Upper lobe of left lung (tissue), 6 donors: ENCODE measurements around the gene CYP27C1. TPM values are rescaled to one million over a fixed set of nuclear protein-coding genes. Genes with fewer than 3 reads are reported as not detected.

Experiments used
- ATAC-seq, 2 donors: fragments of 200-7000 bp; cut with Tn5 transposase; one replicate each; pipeline ENCODE4 v1.9.1; 2022; ENCODE audit warnings: mild to moderate bottlenecking in 2 of 2, moderate library complexity in 2 of 2; ENCODE audit not compliant: low FRiP score in 2 of 2
- DNase-seq, 2 donors: peaks; one replicate each; pipeline ENCODE4 v3.0.0-alpha.2; 2019 to 2020
- H3K27ac ChIP-seq, 4 donors: fragments of 200-600 bp; sonication (generic); one replicate each; pipeline ENCODE4 v1.5.1; 2016 to 2019
- H3K27me3 ChIP-seq, 4 donors: fragments of 200-600 bp; sonication (generic); one replicate each; pipeline ENCODE4 v1.5.1; 2017 to 2019
- H3K36me3 ChIP-seq, 4 donors: fragments of 200-600 bp; sonication (generic); one replicate each; pipeline ENCODE4 v1.5.1; 2016 to 2019
- H3K4me1 ChIP-seq, 4 donors: fragments of 200-600 bp; sonication (generic); one replicate each; pipeline ENCODE4 v1.5.1; 2018 to 2019
- H3K4me3 ChIP-seq, 4 donors: fragments of 200-600 bp; sonication (generic); one replicate each; pipeline ENCODE4 v1.5.1; 2017 to 2019; ENCODE audit warnings: mild to moderate bottlenecking in 2 of 4, moderate library complexity in 1 of 4
- H3K9me3 ChIP-seq, 4 donors: fragments of 200-600 bp; sonication (generic); one replicate each; pipeline ENCODE4 v1.5.1; 2018 to 2019
- EP300 ChIP-seq, 4 donors: sonication (generic); formaldehyde crosslinking; IDR thresholded peaks; one replicate each; pipeline ENCODE4 v1.5.1; 2017; ENCODE audit warnings: antibody characterized with exemption in 4 of 4, control low read depth in 2 of 4
- POLR2A ChIP-seq, 4 donors: fragments of 450-650 bp; IDR thresholded peaks; one replicate each; pipeline ENCODE4 v1.5.1; 2016 to 2017; ENCODE audit warnings: antibody characterized with exemption in 4 of 4, mild to moderate bottlenecking in 2 of 4
- POLR2AphosphoS5 ChIP-seq, 2 donors: sonication (generic); formaldehyde crosslinking; IDR thresholded peaks; one replicate each; pipeline ENCODE4 v1.5.1; 2017; ENCODE audit warnings: antibody characterized with exemption in 2 of 2
- WGBS, 2 donors: methylation state at CpG; one replicate each; pipeline ENCODE4 v1.1.5; 2017 to 2018; 5-methylcytosine and 5-hydroxymethylcytosine counted together
- total RNA-seq, 6 donors: library from RNA; depleted of rRNA in 4 of 6; stranded (reverse); fragments of >200 nt in 4 of 6; gene quantifications; one replicate each; pipeline versions ENCODE4 v1.1.0 to v1.2.1, GENCODE V29; 2016 to 2021
- TF ChIP-seq, protein P1 (sequence below), 6 experiments: fragments of 450-650 bp in 4 of 6; fragments of 200-600 bp in 2 of 6; sonication (generic) in 2 of 6; IDR thresholded peaks; one replicate each; pipeline ENCODE4 v1.5.1; 2016 to 2019; ENCODE audit warnings: antibody characterized with exemption in 6 of 6
- donor health status: DM: no; HTN: no; CAD: no; lungs with moderate emphysema.
- donor health status: DM: no; HTN: yes; CAD: no; lungs with severe emphysema.

The CYP27C1 gene
- total RNA-seq, 6 donors from 2014 or later = 0.11 to 0.39 (median 0.14) TPM; not detected in 2

GRCh38 chr2:127170021-127170420 lies 50.1 kb downstream of the CYP27C1 start:
- DNase-seq (no peak), ATAC-seq (no peak)
- Histone ChIP-seq H3K27me3 (no peaks in the 10 kb centered on the region), H3K9me3 (no peaks in the 10 kb centered on the region), H3K4me3 (no peak overlapping the region), H3K4me1 (peaks cover 0 to 2% (median 0%) of the 10 kb centered on the region in 4 donors), H3K27ac (no peak overlapping the region), H3K36me3 (no peaks in the 10 kb centered on the region)
- 80 to 97% methylated on average over 3 of the region's 3 CpGs for WGBS, 2 donors
- TF ChIP-seq EP300 (IDR thresholded peaks at IDR 0.05) (no peak), POLR2A (IDR thresholded peaks at IDR 0.05) (no peak), POLR2AphosphoS5 (IDR thresholded peaks at IDR 0.05) (no peak)
- TF ChIP-seq, protein P1, sequence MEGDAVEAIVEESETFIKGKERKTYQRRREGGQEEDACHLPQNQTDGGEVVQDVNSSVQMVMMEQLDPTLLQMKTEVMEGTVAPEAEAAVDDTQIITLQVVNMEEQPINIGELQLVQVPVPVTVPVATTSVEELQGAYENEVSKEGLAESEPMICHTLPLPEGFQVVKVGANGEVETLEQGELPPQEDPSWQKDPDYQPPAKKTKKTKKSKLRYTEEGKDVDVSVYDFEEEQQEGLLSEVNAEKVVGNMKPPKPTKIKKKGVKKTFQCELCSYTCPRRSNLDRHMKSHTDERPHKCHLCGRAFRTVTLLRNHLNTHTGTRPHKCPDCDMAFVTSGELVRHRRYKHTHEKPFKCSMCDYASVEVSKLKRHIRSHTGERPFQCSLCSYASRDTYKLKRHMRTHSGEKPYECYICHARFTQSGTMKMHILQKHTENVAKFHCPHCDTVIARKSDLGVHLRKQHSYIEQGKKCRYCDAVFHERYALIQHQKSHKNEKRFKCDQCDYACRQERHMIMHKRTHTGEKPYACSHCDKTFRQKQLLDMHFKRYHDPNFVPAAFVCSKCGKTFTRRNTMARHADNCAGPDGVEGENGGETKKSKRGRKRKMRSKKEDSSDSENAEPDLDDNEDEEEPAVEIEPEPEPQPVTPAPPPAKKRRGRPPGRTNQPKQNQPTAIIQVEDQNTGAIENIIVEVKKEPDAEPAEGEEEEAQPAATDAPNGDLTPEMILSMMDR (IDR thresholded peaks at IDR 0.05) = no peak

DNA sequence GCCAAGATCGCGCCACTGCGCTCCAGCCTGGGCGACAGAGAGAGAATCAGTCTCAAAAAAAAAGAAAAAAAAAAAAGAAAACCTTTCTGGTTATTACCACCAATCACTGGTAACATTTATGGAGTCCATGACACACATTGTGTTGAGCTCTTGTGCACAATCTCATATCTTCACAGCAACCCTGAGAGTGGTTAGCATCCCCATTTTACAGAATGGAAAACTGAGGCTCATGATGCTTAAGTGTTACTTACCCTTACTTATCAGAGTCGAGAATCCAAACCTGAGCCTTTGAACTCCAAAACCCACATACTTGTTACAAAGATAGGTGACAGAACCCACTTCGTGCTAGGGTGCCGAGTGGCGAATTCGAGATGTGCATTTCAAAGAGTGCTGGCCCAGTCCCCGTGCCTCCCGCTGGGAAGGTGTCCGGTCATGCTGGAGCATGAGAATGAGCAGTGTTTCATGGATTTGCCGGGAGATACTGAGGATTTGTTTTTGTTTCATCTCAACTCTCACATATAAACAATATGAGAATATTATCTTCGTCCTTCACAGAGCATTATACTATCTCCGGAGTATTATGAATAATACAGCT lies 50.9 kb downstream of the CYP27C1 start:
- TF ChIP-seq, protein P1 (IDR thresholded peaks at IDR 0.05) = no peak
- TF ChIP-seq POLR2A (IDR thresholded peaks at IDR 0.05) (no peak), POLR2AphosphoS5 (IDR thresholded peaks at IDR 0.05) (no peak), EP300 (IDR thresholded peaks at IDR 0.05) (no peak)

DNA sequence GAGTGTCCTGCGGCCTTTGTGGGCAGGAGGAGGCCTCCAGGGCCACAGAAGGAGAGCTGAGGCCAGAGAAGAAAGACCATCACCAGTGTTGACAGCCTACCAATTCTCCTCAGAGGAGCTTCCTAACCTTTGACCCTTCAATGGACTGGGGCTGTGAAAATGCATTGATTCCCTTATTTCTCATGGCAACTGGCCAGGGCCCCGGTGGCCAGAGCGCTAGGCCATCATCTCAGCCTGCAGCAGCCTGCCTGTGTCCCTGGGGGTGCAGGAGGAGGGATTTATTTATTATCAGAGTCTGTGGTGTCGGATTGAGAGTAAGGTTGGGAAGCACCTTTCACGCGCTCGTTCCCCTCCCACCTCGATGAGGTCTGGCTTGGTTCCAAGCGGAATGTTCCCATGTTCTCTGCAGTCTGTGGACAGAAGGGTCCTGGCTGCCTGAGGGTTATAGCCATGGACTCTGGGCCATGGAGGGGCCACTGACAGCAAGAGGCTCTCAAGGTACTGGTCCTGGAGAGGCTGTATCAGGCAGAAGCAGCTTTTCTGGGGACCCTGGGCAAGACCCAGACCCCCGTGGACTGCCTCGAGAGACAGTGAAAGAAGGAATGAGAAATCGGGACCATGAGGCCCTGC lies 53.8 kb downstream of the CYP27C1 start:
- H3K27ac ChIP-seq = no peak overlapping the region
- 64 to 81% methylated on average over 11 to 12 of the region's 12 CpGs for WGBS, 2 donors
- H3K9me3 ChIP-seq = no peaks in the 10 kb centered on the region
- DNase-seq = peak in 1 of 2 donors; percentile 6
- ATAC-seq = no peak
- no peaks in the 10 kb centered on the region for H3K27me3 ChIP-seq
- no peak overlapping the region for H3K4me3 ChIP-seq
- H3K36me3 ChIP-seq = no peaks in the 10 kb centered on the region
- H3K4me1 ChIP-seq = no peaks in the 10 kb centered on the region
- TF ChIP-seq, protein P1 (IDR thresholded peaks at IDR 0.05) = no peak
- TF ChIP-seq POLR2A (IDR thresholded peaks at IDR 0.05) (no peak), EP300 (IDR thresholded peaks at IDR 0.05) (no peak), POLR2AphosphoS5 (IDR thresholded peaks at IDR 0.05) (no peak)

More for the DNA sequence above, 50.9 kb downstream of the CYP27C1 start:
- Histone ChIP-seq H3K9me3 (no peaks in the 10 kb centered on the region), H3K27ac (no peak overlapping the region), H3K4me3 (no peak overlapping the region), H3K27me3 (no peaks in the 10 kb centered on the region), H3K36me3 (no peaks in the 10 kb centered on the region), H3K4me1 (no peaks in the 10 kb centered on the region)
- 84% methylated on average over 15 of the region's 15 CpGs for WGBS, 2 donors
- ATAC-seq = no peak
- DNase-seq = peak in 1 of 2 donors; percentile 5

DNA sequence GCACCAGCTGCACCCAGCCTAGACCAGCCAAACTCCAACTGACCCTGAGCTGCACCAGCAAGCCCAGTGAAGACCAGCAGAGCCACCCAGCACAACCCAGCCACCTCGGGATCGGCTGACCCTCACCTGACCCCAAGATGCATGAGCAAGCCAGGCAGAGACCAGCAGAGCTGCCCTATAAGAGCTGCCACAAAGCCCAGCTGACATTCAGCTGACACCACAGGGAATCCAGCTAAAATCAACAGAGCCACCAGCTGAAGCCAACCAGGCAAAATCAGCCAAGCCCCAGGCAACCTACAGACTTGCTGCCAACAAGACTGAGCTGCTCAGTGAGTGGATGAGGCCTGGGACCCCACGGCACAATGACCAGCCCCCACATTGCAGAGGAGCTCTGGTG lies 54.6 kb downstream of the CYP27C1 start:
- no peaks in the 10 kb centered on the region for H3K9me3 ChIP-seq
- 77% methylated on average over 3 of the region's 3 CpGs; no CpG with 5 or more reads in 1 of the 2 donors for WGBS, 2 donors
- no peak overlapping the region for H3K4me3 ChIP-seq
- H3K27ac ChIP-seq = no peak overlapping the region
- no peaks in the 10 kb centered on the region for H3K27me3 ChIP-seq
- TF ChIP-seq POLR2A (IDR thresholded peaks at IDR 0.05) (no peak), EP300 (IDR thresholded peaks at IDR 0.05) (no peak), POLR2AphosphoS5 (IDR thresholded peaks at IDR 0.05) (no peak)
- TF ChIP-seq, protein P1 (IDR thresholded peaks at IDR 0.05) = no peak
- no peaks in the 10 kb centered on the region for H3K4me1 ChIP-seq
- DNase-seq = no peak
- ATAC-seq = no peak
- H3K36me3 ChIP-seq = no peaks in the 10 kb centered on the region
